Activated CD8-positive, alpha-beta memory T cell treated with anti-CD3 and anti-CD28 coated beads, Interleukin-2, amount 50 U/mL, for 4 hours (primary cell): Measurements from ENCODE around the gene CASP2.
"Not testable (repeated sequence)": the region's sequence is repeated elsewhere in the genome, so short reads cannot be mapped to it uniquely, and the experiment has no call there.

Experiments
- DNase-seq: peaks from one replicate; pipeline ENCODE4 v3.0.0-alpha.2; 2020

The CASP2 gene

DNA sequence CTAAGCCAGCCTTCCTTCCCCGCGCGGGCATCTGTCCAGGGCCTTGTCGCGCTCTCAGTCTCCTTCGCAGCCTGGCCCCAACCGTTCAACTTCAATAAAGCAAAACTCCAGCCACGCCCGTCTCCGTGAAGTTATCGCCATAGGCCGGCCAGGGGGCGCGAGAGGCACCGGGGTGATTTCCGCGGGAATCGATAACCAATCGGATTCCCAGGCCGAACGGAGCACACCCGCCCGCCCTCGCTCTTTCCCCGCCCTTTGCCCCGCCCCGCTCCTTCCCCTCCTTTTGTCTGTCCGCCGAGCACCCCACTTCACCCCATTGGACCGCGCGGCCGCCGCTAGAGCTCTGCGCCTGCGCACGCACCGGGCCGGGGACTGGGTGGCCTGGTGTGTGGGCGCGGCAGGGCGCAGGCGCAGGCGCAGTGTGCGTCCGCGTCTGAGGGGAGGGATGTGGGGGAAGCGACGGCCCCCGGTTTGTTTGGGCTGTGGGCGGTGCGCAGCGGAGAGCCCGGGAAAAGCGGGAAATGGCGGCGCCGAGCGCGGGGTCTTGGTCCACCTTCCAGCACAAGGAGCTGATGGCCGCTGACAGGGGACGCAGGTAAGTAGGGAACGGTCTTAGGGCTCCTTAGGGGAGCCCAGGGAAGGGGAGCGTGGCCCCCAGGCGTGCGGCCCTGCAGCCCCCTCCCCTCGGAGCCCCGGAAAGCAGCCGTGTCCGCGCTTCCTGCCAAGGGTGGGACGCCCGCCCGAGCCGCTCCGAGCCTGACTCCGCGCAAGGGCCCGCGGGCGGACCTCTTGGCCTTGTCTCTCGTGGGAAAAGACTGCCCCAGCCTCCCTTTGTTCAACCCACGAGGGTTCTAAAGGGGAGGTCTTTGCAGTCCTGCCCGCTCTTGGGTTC lies at the start of gene CASP2:
TSS of gene CASP2 (plus strand) at position 417 of the 892 bp plus-strand sequence. CDS start at position 522, 105 bp downstream.
- peak; percentile 99 for DNase-seq

GRCh38 chr7:143239813-143240212 lies 48.3 kb upstream of the CASP2 start:
- DNase-seq = no peak

DNA sequence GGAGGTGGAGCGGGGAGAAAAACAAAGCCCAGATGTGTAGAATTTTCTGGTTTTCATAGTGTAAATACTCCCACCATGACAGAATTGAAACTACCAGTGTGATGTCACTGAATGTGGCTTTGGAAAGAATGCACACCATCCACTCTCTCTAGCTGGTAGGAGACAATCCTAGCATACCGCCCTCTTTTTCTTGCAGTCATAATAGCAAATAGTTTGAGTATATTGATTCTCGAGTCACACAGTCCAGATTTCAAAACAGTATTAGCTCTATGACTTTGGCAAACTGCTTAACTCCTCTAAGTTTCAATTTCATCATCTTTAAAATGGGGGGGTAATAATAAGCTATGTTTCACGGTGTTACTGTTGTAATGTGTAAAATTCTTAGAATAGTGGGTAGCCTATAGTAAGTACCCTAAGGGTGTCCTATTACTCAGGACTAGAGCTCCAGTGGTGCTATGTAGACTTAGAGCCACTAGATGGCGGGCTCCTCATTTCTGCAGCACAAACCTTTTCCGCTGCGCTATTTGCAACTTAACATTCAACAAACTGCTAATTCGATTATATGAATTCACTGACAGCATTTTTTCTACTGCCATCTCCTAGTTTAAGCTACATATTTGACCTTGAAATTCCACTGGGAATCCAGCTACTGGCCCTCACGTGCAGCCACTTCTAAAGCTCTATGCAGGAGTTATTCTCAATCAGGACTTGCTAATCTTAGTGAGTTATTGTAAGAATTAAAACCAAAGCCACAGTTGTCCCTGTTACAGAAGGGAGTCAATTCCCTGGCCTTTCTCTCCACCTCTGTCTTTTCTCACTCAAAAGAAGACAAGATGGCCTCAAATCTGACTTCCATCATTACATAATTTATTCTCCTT lies 47.6 kb upstream of the CASP2 start:
- peak; percentile 72 for DNase-seq

DNA sequence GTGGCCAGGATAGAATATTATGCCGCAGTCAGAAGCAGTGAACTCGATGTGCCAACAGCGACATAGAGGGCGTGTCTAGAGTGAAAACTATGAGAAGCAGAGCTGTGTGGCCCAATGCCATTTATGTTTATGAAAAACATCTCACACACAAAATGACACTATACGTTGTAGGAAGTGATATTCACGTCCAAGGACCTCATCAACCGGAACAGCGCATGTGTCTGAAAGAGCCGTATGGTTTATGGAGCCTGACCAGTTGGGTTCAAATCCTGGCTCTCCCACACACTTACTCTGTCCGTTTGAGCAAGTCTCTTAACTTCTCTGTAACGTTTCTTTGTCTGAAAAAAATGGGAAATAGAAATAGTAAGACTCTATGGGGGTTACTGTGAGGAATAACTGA lies 45.8 kb upstream of the CASP2 start:
- DNase-seq = no peak

- no peak for DNase-seq
Measured at GRCh38 chr7:143243111-143243510, 45.0 kb upstream of the CASP2 start.

DNA sequence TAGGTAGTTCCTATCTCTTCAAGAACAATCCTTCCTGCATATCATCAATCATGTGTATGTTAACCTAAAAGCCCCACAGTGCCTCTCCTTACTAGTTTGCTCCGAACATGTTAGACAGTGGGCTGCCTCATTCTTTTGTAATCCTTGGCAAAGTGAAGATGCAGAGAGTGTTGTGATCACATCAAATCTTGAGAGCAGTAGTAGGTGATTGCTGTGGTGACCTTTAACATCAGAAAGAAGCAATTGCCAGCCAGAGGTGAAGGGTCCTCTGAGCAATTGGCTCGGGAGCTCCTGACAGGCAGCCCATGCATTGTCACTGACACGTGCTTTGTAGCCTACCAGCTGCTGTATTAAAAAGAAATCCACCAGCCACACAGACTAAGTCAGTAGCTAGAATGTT lies 44.5 kb upstream of the CASP2 start:
- DNase-seq = no peak

DNA sequence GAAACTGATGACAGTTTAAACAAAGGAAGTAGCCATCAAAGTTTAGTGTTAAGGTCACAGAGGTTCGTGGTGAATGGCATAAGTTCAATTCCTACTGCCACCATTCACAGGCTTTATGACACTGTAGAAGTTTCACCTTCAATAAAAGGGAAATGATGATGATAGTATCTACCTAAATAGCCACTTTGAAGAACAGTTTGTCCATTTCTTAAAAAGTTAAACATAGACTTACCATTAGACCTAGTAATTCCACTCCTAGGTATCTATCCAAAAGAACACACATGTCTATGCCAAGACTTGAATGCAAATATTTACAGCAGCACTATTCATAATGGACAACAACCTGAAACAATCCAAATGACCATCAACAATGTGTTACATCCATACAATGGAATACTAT lies 43.8 kb upstream of the CASP2 start:
- no peak for DNase-seq

DNA sequence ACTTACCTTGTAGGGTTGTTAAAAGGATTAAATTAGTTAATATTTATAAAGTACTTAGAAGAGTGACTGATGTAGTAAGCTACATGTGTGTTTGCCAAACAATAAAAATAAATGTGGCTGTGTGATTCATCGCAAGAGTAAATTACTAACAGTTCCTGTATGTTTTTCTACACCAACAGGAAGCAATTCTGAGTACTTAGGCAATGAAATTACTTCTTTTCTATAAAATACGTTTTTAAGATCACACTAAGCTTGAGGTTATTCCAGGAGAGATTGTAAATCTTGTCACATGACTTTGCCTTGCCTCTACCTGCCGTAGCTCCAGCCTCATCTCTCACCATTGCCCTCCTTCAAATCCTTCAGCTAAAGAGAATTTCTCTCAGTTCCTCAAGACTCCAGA lies 43.0 kb upstream of the CASP2 start:
- DNase-seq = no peak

GRCh38 chr7:143247372-143247771 lies 40.8 kb upstream of the CASP2 start:
- DNase-seq = no peak

DNA sequence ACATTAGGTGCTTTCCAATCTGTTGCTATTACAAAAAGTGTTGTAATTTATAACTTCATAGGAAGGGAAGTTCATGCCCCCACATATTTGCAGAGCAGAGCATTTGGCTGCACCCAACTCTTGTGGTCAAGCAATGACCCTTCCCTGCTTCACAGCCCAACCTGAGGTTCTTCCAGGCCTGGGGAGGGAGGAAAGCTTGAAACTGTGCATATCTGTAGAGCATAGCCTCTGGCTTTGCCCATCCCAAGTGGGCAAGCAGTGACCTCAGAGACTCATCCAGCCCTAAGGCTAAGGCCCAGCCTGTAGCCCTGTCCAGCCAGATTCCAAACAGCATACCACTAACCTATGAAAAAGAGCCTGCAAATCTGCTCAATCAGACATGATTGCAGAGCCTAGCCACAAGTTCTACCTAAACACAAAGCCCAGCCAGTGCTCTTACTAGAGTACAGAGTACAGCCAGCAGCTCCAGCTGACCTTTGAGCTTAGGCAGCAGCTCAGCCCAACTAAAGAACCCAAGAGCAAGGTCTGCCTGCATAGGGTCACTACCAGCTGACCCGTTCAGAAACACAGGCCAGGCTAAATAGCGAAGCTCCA lies 39.3 kb upstream of the CASP2 start:
- DNase-seq = no peak

GRCh38 chr7:143250199-143250598 lies 38.0 kb upstream of the CASP2 start:
- DNase-seq = no peak

DNA sequence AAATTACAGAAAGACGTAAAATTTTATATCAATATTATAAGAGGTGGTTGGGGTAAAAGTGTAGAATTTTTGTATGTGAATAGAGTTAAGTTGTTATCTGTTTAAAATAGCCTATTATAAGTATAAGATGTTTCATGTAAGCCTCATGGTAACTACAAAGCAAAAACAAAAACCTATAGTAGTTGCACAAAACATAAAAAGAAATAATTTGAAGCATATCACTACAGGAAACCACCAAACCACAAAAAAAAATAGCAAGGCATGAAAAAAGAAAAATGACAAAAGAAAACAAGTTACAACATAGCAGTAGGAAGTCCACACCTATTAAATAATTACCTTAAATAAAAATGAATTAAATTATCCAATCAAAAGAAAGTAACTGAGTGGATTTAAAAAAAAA lies 37.3 kb upstream of the CASP2 start:
- DNase-seq = no peak

DNA sequence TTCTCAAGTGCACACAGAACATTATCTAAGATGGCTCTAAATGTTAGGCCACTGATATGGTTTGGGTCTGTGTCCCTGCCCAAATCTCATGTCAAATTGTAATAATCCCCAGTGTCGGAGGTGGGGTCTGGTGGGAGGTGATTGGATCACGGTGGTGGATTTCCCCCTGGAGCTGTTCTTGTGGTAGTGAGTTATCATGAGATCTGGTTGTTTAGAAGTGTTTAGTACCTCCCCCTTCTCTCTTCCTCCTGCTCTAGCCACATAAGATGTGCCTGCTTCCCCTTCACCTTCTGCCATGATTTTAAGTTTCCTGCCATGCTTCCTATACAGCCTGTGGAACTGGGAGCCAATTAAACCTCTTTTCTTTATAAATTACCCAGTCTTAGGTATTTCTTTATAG lies 36.1 kb upstream of the CASP2 start:
- DNase-seq = no peak

DNA sequence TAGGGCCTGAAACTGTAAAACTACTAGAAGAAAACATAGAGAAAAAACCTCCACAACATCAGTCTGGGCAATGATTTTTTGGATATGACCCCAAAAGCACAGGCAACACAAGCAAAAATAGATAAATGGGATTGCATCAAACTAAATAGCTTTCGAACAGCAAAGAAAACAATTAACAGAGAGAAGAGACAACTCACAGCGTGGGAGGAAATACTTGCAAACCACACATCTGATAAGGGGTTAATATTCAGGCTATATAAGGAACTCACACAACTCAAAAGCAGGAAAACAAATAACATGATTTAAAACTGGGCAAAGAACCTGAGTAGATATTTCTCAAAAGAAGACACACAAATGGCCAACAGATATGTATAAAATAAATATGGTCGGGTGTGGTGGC lies 32.6 kb upstream of the CASP2 start:
- DNase-seq = no peak

- DNase-seq = no peak
Measured at GRCh38 chr7:143256325-143256724, 31.8 kb upstream of the CASP2 start.

DNA sequence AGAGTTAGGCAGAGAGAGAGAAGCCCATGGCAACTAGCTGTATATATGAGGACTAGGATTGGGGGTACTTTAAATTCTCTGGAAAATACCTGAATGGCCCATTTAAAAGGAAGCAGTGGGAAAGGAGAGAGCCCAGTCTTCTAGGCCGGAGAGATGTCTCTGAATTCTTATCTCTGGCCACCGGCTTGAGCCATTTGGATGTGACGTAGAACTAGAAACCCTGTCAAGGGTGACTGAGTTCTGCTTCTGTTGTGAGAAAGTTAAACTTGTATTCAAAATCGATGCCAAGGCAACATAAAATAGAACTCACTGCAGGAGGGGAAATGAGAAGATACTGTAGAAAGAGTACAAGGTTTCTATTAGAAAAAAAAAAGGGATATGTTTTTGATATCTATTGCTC lies 31.2 kb upstream of the CASP2 start:
- no peak for DNase-seq

- DNase-seq = no peak
Measured at GRCh38 chr7:143257501-143257900, 30.6 kb upstream of the CASP2 start.

DNA sequence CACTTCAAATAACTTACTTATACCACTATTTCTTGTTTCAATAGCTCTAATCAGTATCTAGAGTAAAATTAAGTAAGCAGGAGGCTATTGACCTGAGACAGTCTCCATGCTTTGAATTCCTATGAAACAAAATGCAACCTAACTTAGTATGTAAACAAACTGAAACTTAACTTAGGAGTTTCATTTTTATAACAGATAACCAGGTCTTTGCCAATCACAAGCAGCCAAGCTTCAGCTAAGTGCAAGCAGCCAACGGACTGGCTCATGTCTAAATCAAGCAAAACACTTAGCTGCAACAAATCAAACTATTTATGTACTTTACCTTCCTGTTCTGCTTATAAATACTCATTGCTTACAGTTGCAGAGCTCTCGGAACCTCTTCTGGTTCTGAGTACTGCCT lies 29.3 kb upstream of the CASP2 start:
- no peak for DNase-seq

GRCh38 chr7:143259765-143260164 lies 28.4 kb upstream of the CASP2 start:
- no peak for DNase-seq

DNA sequence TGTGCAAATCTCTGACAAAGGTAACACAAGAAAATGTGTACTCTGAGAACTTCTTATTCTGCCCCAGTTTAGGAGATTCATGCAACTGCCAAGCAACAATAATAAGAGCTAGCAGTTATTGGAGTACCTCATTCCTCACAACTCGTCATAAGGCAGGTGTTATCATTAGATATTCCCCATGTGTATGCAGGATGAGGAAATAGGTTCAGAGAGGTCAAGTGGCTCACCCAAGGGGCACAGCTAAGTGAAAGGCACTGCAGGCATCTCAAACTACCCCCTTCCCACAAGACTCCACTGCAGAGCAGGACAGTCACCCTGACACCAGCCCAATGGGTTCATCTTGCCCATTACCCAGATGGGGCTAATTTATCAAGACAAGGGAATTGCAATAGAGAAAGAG lies 26.2 kb upstream of the CASP2 start:
- no peak for DNase-seq

GRCh38 chr7:143263266-143264195 lies 24.6 kb upstream of the CASP2 start, which contains the start of gene GSTK1:
Gene GSTK1, plus strand, starts transcription at chr7:143263441. Its CDS starts 73 bp downstream, at chr7:143263514.
- peak; percentile 77 for DNase-seq

DNA sequence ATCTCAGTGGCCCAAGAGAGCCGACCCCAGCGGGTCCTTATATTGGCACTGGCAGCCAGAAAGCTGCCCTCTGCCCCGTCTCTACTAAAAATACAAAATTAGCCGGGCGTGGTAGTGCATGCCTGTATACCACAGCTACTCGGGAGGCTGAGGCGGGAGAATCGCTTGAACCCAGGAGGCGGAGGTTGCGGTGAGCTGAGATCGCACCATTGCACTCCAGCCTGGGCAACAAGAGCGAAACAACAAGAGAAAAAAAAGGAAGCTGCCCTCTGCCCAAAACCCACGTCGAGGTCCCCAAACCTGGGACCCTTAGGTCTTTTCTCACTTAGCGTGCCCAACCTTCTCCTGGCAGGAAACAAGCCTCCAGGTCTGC lies 24.0 kb upstream of the CASP2 start:
- not testable (repeated sequence) for DNase-seq
